NCI-H510A treated with DMSO at 0.1 percent for 48 hours (cell line): ENCODE results near the gene FES.
A peak's percentile ranks its signal among the peaks of the same experiment; 100 is the strongest.
"Not testable (repeated sequence)": the region's sequence is repeated elsewhere in the genome, so short reads cannot be mapped to it uniquely, and the experiment has no call there.

Experiments used
- DNase-seq: peaks from one replicate; lab custom pipeline; 2025; lab: John Stamatoyannopoulos, UW

The FES gene

DNA sequence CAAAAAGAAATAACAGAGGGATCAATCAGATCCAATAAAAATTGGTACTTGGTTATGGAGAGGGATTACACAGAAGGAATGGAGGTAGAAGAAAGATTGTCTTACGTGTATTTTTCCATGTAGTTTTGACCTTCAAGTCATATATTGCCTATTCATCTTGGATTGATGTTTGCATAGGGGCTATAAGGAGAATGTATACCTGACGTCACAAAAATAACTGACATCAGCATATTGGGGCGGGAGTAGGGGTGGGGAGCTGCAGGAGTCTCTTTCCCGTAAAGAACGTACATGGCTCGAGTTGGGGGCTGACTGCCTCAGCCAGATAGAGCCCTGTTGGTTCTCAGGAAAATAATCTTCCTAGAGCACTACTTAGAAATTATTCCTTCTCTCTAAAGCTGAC, 21.8 kb upstream of the FES start:
- no peak for DNase-seq

DNA sequence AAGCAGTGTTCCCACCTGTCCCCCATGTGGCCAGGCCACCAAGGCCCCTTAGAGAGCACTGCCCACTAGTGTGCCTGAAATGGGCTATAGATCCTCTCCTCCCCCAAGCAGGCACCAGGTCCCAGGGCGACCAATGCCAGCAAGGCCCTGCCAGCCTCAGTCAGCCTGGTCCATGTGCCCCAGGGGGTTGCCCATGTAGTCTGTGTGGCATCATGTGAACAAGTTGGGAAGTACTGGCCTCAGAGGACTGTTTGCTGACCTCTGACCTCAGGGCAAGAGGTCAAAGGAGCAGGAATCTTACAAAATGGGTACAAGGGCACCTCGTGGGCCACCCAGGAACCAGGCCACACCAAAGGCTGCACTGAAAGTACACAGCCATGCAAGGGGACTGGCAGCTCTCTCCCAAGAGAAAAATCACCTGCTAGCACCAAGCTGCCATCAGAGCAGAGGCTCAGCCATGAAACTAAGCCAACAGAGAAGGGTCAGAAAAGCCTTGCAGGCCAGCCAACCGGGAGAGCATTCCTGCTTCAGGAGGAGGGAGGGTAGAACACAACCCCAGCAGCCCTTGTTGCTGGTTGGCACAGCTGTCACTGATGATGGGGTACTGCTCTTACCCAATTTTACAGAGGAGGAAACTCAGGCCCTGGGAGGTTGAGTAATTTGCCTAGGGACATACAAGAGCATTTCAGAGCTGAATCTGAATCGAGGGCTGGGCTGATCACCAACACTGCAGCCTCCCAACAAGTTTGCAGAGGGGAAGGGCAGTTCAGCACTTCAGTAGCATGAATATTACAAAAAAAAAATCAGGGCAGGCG, 21.1 kb upstream of the FES start:
- DNase-seq, result peak; percentile 5

DNA sequence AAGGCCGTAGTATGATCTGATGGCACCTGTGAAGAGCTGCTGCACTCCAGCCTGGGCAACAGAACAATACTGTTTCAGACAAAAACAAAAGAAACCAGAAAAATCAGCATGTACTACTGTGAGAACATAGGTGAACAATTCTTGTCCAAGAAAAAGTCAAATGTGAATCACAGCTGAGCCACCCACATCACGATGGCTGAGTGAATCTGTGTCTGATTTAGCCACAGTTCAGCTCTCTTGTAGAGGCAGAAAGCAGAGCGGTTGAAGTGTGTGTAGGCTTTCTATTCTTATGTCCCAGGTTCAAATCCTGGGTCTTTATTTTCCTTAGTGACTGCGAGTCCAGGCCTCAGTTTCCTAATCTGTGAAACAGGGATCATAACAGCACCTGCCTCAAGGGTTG, 20.3 kb upstream of the FES start:
- peak; percentile 15 for DNase-seq

DNA sequence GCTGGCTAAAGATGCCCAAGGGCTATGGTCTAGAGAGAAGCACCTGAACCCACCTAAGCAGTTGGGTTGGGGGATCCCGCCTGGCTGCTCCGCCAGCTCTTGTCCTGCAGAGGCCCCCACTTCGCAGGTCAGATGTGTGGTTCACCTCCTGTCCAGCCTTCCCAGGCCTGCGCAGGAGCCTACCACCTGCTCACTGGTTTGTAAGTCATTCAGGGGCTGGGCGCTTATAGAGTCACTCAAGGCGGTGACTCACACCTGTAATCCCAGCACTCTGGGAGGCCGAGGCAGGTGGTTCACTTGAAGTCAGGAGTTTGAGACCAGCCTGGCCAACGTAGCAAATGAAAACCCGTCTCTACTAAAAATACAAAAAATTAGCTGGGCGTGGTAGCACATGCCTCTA, 19.8 kb upstream of the FES start:
- peak; percentile 15 for DNase-seq

- peak; percentile 67 for DNase-seq
These were observed 18.6 kb upstream of the FES start for GRCh38 chr15:90865702-90866101.

GRCh38 chr15:90866161-90866715, 18.1 kb upstream of the FES start:
- peak; percentile 90 for DNase-seq

- DNase-seq, result no peak
These were observed 17.5 kb upstream of the FES start for GRCh38 chr15:90866800-90867199.

- peak; percentile 97 for DNase-seq
These were observed 16.0 kb upstream of the FES start, which contains the start of gene FURIN for GRCh38 chr15:90868261-90868689. Gene FURIN (plus strand): TSS chr15:90868588. CDS start chr15:90875741, 7,153 bp downstream.

- no peak for DNase-seq
These were observed 15.2 kb upstream of the FES start for GRCh38 chr15:90869140-90869541.

DNA sequence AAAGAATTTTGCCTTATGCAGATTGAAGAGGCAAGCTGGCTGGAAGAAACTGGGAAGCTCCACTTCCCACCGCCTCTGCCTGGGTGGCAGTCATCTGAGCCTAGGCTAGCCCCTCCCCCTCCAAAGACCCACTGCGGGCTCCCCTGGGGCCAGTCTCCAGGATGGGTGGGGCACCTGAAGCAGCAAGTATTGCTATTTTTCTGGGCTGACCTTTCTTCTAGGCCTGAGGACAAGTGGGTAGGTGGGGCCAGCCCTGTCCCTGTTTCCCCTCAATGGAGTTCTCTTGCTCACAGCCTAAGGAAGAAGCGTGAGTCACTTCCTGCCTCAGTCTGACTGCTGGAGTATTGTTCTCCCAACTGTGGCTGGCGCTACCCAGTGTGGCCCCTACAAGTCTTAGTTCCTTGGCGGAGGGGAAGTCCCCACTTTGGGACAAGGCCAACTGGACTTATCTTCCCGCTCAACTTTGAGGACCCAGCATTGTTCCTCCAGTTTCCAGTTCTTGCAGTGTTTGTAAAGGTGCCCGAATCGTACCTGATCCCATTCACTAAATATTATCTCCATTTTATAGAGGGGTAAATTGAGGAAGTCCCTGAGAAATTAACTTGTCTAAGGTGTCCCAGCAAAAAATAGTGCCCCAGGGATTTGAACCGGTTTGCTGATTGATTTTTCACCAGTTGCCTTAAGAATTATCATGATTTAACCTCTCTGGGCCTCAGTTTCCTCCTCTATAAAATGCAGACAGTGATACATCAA, 14.5 kb upstream of the FES start:
- DNase-seq, result peak; percentile 90

DNA sequence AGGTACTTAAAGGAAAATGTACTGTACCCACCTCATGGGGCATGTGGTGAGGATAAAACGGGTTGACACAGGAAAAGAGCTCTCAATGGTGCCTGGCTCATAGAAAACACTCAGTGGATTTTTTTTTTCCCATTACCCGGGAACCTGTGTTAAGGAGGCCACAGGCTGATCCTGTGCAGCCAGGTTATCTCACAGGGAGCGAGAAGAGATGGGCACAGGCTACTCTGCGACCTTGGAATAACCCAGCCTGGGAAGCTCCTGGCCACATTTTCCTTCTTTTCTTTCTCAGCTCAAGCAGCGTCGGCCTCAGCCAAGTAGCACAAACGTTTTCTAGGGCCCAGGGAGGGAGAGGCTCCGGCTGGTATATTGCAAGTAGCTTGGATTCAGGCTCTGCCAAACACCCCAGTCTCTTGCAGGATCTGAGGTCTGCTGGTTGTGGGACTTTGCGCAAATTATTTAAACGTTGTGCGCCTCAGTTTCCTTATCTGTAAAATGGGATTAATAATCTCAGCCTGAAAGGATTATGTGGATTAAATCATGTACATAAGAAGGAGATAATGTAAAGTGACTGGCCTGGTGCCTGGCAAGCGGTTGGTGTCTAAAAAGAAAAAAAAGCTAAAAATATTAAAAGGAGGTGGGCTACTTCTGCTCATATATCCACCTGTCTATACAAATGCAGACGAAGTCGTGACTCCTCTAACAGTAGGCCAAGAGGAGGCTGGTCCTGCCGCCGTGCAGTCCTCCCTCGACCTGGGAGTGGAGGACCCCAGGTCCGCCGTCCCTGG, 13.8 kb upstream of the FES start:
- DNase-seq, result peak; percentile 47

DNA sequence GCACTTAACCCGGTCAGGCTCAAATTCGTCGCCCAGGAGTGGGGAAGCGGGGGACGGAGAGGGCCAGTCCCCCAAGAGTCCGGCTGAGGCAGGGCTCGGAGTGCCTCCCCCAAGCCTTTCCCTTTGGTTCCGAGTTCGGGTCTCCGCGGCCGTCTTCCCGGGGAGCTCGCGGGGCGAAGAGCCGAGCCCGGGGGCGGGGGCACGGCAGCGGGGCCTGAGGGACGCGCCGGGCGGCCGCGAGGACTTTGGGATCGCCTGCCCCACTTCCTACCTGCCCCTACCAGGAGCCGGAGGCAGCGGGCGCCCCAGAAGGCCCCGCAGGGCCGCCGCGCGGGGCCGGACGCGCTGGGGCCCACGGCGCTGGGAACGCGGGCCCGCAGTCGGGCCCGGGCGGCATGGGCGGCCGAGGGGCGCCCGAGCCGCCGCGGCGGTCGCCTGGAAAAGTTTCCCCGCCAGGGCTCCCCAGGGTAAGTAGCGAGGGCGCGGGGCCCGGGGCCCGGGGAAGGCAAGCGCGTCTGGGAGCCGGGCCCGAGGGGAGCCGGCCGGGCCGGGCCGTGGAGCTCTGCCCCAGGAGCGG, 13.1 kb upstream of the FES start:
- DNase-seq, result peak; percentile 47

GRCh38 chr15:90871716-90872485, 12.4 kb upstream of the FES start:
- DNase-seq, result peak; percentile 14

DNA sequence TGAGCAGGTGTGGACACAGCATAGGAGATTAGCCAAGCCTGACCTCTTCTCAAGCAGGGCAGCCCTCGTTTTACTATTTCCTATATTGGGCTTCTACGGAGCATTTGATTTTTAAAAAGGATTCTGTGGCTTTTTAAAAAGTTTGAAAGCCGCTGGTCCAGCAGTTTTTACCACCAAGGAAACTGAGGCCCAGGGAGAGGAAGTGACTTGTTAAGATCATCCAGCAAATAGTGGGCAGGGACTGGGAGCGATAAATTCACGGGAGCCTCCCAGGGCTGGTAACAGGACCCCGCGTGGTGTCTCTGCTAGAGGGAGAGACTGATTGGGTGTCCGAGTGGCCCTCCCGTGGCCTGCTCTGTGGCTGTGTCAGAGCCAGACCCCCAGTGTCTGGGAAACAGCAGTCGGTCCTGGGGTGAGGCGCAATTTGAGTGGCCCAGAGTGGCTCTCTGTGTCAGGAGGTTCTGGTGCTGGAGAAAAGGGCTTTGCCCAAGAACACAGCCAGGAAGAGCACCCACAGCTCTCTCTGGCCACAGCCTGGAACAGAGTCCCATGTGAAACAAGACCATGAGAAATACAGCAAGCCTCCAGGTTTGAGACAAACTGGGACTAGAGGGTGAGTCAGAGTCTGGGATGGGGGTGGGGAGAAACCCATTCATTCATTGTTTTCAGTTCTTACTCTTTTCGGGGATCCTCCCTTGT, 11.7 kb upstream of the FES start:
- no peak for DNase-seq

DNA sequence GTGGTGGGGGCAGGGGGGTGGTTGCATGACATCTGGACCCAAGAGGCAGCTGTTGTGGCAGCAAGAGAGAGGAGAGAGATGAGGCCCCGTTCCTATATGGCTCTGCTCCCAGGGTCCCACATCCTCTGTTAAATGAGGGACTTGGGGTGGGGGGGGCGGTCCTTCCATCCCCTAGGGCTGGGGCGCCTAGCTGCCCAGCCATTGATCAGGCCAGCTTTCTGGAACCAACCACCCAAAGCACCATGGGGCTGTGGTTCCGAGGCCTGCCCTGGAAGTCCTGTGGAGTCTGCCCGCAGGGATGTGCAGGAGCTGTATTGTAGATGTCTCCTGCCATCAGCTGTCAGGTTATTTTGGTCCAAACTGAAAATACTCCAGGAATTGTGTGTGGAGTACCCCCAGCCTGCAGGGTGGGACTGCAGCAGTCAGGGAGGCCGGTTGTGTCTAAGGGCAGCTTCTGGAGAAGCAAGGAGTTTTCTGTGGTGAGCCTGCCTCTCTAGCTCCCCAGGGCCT, 10.8 kb upstream of the FES start:
- no peak for DNase-seq

- DNase-seq, result peak; percentile 90
These were observed 10.2 kb upstream of the FES start for GRCh38 chr15:90873998-90874605.

DNA sequence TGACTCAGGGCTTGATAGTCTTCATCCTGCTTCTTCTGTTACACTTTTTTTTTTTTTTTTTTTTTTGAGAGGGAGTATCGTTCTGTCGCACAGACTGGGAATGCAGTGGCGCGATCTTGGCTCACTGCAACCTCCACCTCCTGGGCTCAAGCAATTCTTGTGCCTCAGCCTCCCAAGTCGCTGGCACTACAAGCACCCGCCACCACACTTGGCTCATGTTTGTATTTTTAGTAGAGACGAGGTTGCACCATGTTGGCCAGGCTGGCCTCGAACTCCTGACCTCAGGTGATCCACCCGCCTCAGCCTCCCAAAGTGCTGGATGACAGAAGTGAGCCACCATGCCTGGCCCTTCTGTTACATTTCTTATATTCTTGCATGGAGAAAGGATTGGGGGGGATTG, 9.3 kb upstream of the FES start:
- DNase-seq, result not testable (repeated sequence)

GRCh38 chr15:90875549-90875981, 8.7 kb upstream of the FES start:
- DNase-seq, result no peak

DNA sequence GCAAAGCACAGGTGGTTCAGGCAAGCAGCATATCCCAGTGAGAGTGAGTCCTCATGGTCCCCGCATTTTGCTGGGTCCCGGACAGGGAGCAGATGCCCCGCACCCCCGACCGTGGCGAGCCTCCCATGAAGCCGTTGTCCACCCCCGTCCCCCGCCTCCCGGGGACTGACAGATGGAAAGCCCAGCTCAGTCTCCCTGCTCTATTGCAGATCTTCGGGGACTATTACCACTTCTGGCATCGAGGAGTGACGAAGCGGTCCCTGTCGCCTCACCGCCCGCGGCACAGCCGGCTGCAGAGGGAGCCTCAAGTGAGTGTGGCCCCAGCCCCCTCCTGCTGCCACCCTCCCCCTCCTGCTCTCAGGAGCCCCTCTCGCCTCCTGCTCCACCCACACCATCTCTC, 8.3 kb upstream of the FES start:
- no peak for DNase-seq
